Adrenal gland (tissue), 12 donors: Measurements from ENCODE around the gene HAUS7. TPM values are rescaled to one million over a fixed set of nuclear protein-coding genes. Genes with fewer than 3 reads are reported as not detected.

Source experiments
- DNase-seq, 7 donors: peaks; one replicate each; pipeline ENCODE4 v3.0.0-alpha.2; 2019 to 2020
- H3K27ac ChIP-seq, 5 donors: fragments of 200-600 bp; sonication (generic) in 4 of 5; 1 replicate in 3 of 5; 2 replicates in 2 of 5; pipeline versions ENCODE4 v1.5.1 to v1.8.0; 2016 to 2020; ENCODE audit warnings: mild to moderate bottlenecking in 1 of 5
- H3K27me3 ChIP-seq: fragments of 200-600 bp; 2 replicates; pipeline ENCODE4 v1.8.0; 2021
- H3K36me3 ChIP-seq, 2 donors: fragments of 200-600 bp; replicated peaks in 1 of 2; 1 replicate in 1 of 2; 2 replicates in 1 of 2; pipeline versions ENCODE4 v1.5.1 to v1.8.0; 2018 to 2022
- H3K4me1 ChIP-seq, 2 donors: fragments of 200-600 bp; replicated peaks in 1 of 2; 1 replicate in 1 of 2; 2 replicates in 1 of 2; pipeline versions ENCODE4 v1.5.1 to v1.8.0; 2018 to 2021
- H3K4me3 ChIP-seq, 4 donors: fragments of 200-600 bp; sonication (generic) in 3 of 4; one replicate each; pipeline ENCODE4 v1.5.1; 2016 to 2018
- H3K9me3 ChIP-seq, 3 donors: fragments of 200-600 bp; sonication (generic) in 1 of 3; replicated peaks in 1 of 3; 1 replicate in 2 of 3; 2 replicates in 1 of 3; pipeline versions ENCODE4 v1.5.1 to v1.8.0; 2016 to 2021
- POLR2A ChIP-seq, 2 donors: fragments of 450-650 bp; IDR thresholded peaks; one replicate each; pipeline ENCODE4 v1.6.1; 2017; ENCODE audit warnings: antibody characterized with exemption in 2 of 2, mild to moderate bottlenecking in 2 of 2, moderate library complexity in 1 of 2
- WGBS, 4 donors: extraction: QIAGEN DNeasy Blood & Tissue Kit in 2 of 4; methylation state at CpG; one replicate each; pipeline versions ENCODE4 v1.1.5 to v1.1.7; 2013 to 2017; 5-methylcytosine and 5-hydroxymethylcytosine counted together
- intact Hi-C, 2 donors: fragments of 100-400 bp; cut with DNase I; formaldehyde crosslinking; loops; one replicate each; pipeline versions ENCODE4 v1.14.1 to v1.15.0; 2022 to 2023
- polyA plus RNA-seq, 3 donors: library from polyadenylated mRNA; stranded (reverse); fragments of 200-250 nt in 2 of 3; fragments of 350-450 nt in 1 of 3; fragmentation: Illumina TruSeq in 1 of 3; extraction: RNeasy Lipid Tissue Mini Kit (QIAGEN cat#74804) in 1 of 3; gene quantifications; one replicate each; pipeline ENCODE4 v1.2.3, GENCODE V29; 2013 to 2014
- total RNA-seq, 9 donors: library from RNA; depleted of rRNA in 4 of 9; stranded (reverse); fragments of >200 nt in 4 of 9; fragments of 120-200 nt in 1 of 9; fragmentation: NEBNext Ultra II Directional in 1 of 9; extraction: Animal tissue kit (Norgen Biotek cat#: 25700) in 1 of 9; gene quantifications; one replicate each; pipeline versions ENCODE4 v1.1.0 to v1.2.4, GENCODE V29; 2013 to 2023
- TF ChIP-seq, protein P1 (sequence below), 6 experiments: fragments of 450-650 bp in 4 of 6; fragments of 200-600 bp in 2 of 6; sonication (generic) in 1 of 6; IDR thresholded peaks; 1 replicate in 5 of 6; 2 replicates in 1 of 6; pipeline versions ENCODE4 v1.5.1 to v1.8.0; 2016 to 2021; ENCODE audit warnings: antibody characterized with exemption in 6 of 6, mild to moderate bottlenecking in 2 of 6, moderate library complexity in 1 of 6
- donor health status: healthy with polysubstance abuse.
- donor health status: Bipolar disorder and iron deficiency.
- donor health status: DM: yes; HTN: yes; CAD: no.
- donor health status: DM: no; HTN: no; CAD: no.
- donor health status: DM: no; HTN: no; CAD: no.
- donor health status: DM: yes; HTN: yes; CAD: no.

HAUS7 gene
- total and polyA plus RNA-seq, 12 donors, result 7.3 to 111 (median 19.3) TPM

GRCh38 chrX:153447581-153447960, 22.8 kb downstream of the HAUS7 start:
- Histone ChIP-seq H3K4me3 (no peak overlapping the region), H3K4me1 (no peaks in the 10 kb centered on the region), H3K27me3 (no peaks in the 10 kb centered on the region), H3K36me3 (no peaks in the 10 kb centered on the region), H3K27ac (no peak overlapping the region), H3K9me3 (no peaks in the 10 kb centered on the region)
- 88 to 94% (median 90%) methylated on average over 6 to 8 of the region's 8 CpGs for WGBS, 4 donors
- TF ChIP-seq, protein P1, sequence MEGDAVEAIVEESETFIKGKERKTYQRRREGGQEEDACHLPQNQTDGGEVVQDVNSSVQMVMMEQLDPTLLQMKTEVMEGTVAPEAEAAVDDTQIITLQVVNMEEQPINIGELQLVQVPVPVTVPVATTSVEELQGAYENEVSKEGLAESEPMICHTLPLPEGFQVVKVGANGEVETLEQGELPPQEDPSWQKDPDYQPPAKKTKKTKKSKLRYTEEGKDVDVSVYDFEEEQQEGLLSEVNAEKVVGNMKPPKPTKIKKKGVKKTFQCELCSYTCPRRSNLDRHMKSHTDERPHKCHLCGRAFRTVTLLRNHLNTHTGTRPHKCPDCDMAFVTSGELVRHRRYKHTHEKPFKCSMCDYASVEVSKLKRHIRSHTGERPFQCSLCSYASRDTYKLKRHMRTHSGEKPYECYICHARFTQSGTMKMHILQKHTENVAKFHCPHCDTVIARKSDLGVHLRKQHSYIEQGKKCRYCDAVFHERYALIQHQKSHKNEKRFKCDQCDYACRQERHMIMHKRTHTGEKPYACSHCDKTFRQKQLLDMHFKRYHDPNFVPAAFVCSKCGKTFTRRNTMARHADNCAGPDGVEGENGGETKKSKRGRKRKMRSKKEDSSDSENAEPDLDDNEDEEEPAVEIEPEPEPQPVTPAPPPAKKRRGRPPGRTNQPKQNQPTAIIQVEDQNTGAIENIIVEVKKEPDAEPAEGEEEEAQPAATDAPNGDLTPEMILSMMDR (IDR thresholded peaks at IDR 0.05), result no peak
- TF ChIP-seq POLR2A (IDR thresholded peaks at IDR 0.05), result no peak
- no peak for DNase-seq
- intact Hi-C loops, result no loop called here

DNA sequence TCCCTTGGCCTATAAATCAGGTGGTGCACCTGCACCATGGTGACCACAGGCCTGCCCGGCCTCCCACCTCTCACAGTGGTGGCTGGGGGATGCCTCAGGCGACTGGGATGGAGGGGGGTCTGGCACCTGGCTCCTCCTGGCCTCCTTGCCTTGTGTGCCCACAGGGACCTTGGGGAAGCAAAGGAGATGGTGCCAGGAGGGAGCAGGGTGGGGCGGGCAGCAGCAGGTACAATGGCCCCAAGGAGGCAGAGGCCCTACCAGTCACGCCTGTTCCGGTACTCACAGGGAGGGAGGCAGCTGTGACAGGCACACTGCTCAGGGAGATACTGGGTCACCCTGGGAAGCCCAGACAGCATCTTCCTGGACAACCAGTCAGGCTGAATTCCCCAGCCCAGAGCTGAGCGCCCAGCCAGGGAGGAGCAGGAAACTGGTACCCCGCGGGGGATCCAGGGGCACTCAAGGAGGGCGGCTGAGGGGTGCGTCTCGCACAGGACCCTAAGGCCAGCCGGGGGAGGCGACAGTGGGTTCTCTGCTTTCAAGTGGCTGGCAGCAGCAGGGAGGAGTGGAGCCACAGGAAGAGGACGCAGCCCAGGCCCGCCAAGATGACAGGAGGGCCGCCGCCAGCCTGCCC, 23.3 kb downstream of the HAUS7 start:
- 86 to 96% (median 93%) methylated on average over 8 to 17 of the region's 17 CpGs for WGBS, 4 donors
- Histone ChIP-seq H3K4me3 (no peak overlapping the region), H3K9me3 (no peaks in the 10 kb centered on the region), H3K4me1 (no peaks in the 10 kb centered on the region), H3K27ac (no peak overlapping the region), H3K36me3 (no peaks in the 10 kb centered on the region), H3K27me3 (no peaks in the 10 kb centered on the region)
- no peak for DNase-seq
- intact Hi-C loops, result no loop called here
- TF ChIP-seq POLR2A (IDR thresholded peaks at IDR 0.05), result no peak
- TF ChIP-seq, protein P1 (IDR thresholded peaks at IDR 0.05), result no peak

DNA sequence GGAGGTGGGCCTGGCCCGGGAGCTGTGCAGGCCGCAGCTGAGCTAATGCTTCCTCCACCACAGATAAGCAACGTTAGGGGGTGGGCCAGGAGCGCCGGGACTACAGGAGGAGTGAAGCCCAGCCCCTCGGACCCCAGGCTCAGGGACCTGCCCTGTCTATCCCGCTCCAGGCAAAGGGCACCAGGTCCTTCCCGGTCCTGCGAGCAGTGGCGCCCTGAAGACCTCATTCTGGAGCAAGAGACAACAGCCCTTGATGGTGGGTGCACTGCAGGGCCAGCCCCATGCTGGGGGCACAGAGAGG, 23.8 kb downstream of the HAUS7 start:
- 76 to 95% (median 86%) methylated on average over 4 to 10 of the region's 10 CpGs; no CpG with 5 or more reads in 1 of the 4 donors for WGBS, 4 donors
- no peak for DNase-seq

DNA sequence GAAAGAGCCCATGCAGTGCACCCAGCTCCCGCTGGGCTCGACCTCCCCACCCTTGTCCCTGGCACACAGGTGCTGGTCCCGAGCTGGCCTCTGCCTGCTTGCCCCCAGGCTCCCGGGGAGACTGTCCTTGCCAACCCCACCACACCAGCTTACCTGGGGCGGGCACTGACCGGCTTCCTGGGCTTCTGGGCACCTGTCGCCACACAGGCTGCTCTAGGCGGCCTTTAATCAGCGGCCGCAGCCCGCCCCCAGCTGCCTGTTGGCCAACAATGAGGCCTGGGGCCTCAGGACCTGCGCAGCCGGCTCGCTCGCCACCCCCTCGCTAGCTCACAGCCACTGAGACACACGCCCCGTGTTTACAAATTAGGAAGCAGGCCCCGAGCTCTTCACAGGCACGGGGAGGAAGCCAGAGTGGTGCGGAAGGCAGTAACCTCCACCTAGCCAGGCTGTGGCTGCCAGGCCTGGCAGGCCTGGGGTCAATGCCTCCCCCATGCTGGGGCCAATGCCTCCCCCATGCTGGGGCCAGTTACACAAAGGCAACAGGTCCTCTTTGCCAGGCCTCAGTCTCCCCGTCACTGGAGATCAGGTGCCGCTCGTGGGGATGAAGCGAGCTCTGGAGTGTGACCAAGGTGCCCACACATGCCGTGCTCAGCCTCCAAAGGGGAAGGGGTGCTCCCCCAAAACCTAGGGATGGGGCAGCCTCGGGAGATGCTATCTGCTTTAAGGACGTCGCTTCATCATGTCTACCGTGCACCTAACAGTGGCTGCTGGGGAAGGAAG, 24.3 kb downstream of the HAUS7 start, which contains the start of gene TREX2:
Gene TREX2, minus strand, starts transcription at position 201 of the 780 bp plus-strand sequence. CDS start 626 bp downstream, outside the sequence.
- Histone ChIP-seq H3K4me1 (no peaks in the 10 kb centered on the region), H3K9me3 (no peaks in the 10 kb centered on the region), H3K27ac (no peak within 1 kb of the TSS), H3K27me3 (peaks cover 4% of the 10 kb centered on the region), H3K36me3 (no peaks in the 10 kb centered on the region), H3K4me3 (no peak within 1 kb of the TSS)
- intact Hi-C loops, result no loop called here
- no peak for DNase-seq
- TF ChIP-seq, protein P1 (IDR thresholded peaks at IDR 0.05), result no peak
- WGBS, 4 donors, result 86 to 88% (median 86%) methylated on average over 11 to 30 of the region's 30 CpGs; no CpG with 5 or more reads in 1 of the 4 donors

More for the DNA sequence above, 23.8 kb downstream of the HAUS7 start:
- no peaks in the 10 kb centered on the region for H3K9me3 ChIP-seq
- H3K4me1 ChIP-seq, result no peaks in the 10 kb centered on the region
- H3K27ac ChIP-seq, result no peak overlapping the region
- H3K4me3 ChIP-seq, result no peak overlapping the region
- H3K36me3 ChIP-seq, result no peaks in the 10 kb centered on the region
- H3K27me3 ChIP-seq, result peaks cover 3% of the 10 kb centered on the region
- intact Hi-C loops, result no loop called here
- no peak for TF ChIP-seq POLR2A (IDR thresholded peaks at IDR 0.05)
- TF ChIP-seq, protein P1 (IDR thresholded peaks at IDR 0.05), result no peak
